HepG2 (cell line): Measurements from ENCODE around the gene KCNG4. TPM values are rescaled to one million over a fixed set of nuclear protein-coding genes. Genes with fewer than 3 reads are reported as not detected.

Source experiments
- CBFB ChIP-seq: sonication (generic); formaldehyde crosslinking; IDR thresholded peaks from 2 replicates; pipeline ENCODE4 v1.4.0; 2020; ENCODE audit warnings: missing genetic modification reagents
- FOXO1 ChIP-seq: sonication (generic); formaldehyde crosslinking; IDR thresholded peaks from 2 replicates; pipeline ENCODE4 v1.4.0; 2020; ENCODE audit warnings: missing genetic modification reagents
- GABPB1 ChIP-seq: IDR thresholded peaks from 2 replicates; pipeline ENCODE4 v1.6.1; 2016; ENCODE audit warnings: mild to moderate bottlenecking, missing genetic modification reagents, moderate library complexity, missing compliant biosample characterization
- HCFC1 ChIP-seq: fragments of 150-350 bp; IDR thresholded peaks from 2 replicates; pipeline ENCODE4 v1.6.1; 2014; ENCODE audit warnings: low read depth, low read length
- IRF2 ChIP-seq: IDR thresholded peaks from 2 replicates; pipeline ENCODE4 v1.6.1; 2018; ENCODE audit warnings: missing genetic modification reagents, missing compliant biosample characterization
- KDM2A ChIP-seq: sonication (generic); formaldehyde crosslinking; IDR thresholded peaks from 2 replicates; pipeline ENCODE4 v1.4.0; 2020; ENCODE audit warnings: low read depth, missing genetic modification reagents, borderline replicate concordance
- KLF11 ChIP-seq: IDR thresholded peaks from 2 replicates; pipeline ENCODE4 v1.6.1; 2016; ENCODE audit warnings: missing compliant biosample characterization
- MXI1 ChIP-seq: IDR thresholded peaks from 3 replicates; pipeline ENCODE4 v1.6.1; 2012; ENCODE audit warnings: low read depth, low read length, inconsistent platforms, borderline replicate concordance
- THAP11 ChIP-seq: IDR thresholded peaks from 2 replicates; pipeline ENCODE4 v1.6.1; 2016; ENCODE audit warnings: missing biosample characterization, missing genetic modification reagents
- YEATS2 ChIP-seq: sonication (generic); formaldehyde crosslinking; IDR thresholded peaks from 2 replicates; pipeline ENCODE4 v1.4.0; 2020; ENCODE audit warnings: missing genetic modification reagents, borderline replicate concordance
- ZFP1 ChIP-seq: IDR thresholded peaks from 2 replicates; pipeline ENCODE4 v1.6.1; 2016
- ZNF143 ChIP-seq: sonication (generic); formaldehyde crosslinking; IDR thresholded peaks from 2 replicates; pipeline ENCODE4 v1.4.0; 2020; ENCODE audit warnings: missing genetic modification reagents
- ZNF207 ChIP-seq: fragments of 450-650 bp; IDR thresholded peaks from 2 replicates; pipeline ENCODE4 v1.6.1; 2016; ENCODE audit warnings: antibody characterized with exemption, borderline replicate concordance
- ZNF251 ChIP-seq: sonication (generic); formaldehyde crosslinking; IDR thresholded peaks from 2 replicates; pipeline ENCODE4 v1.9.0; 2021; ENCODE audit warnings: mild to moderate bottlenecking, missing genetic modification reagents
- ZNF282 ChIP-seq: fragments of 450-650 bp; IDR thresholded peaks from 2 replicates; pipeline ENCODE4 v1.6.1; 2018; ENCODE audit not compliant: partially characterized antibody
- ZNF451 ChIP-seq: sonication (generic); formaldehyde crosslinking; IDR thresholded peaks from 2 replicates; pipeline ENCODE4 v1.5.0; 2020; ENCODE audit warnings: mild to moderate bottlenecking, missing genetic modification reagents
- ZNF569 ChIP-seq: sonication (generic); formaldehyde crosslinking; IDR thresholded peaks from 2 replicates; pipeline ENCODE4 v1.5.0; 2020; ENCODE audit warnings: mild to moderate bottlenecking, missing genetic modification reagents, moderate library complexity, borderline replicate concordance
- ZNF660 ChIP-seq: sonication (generic); formaldehyde crosslinking; IDR thresholded peaks from 2 replicates; pipeline ENCODE4 v1.5.1; 2020; ENCODE audit warnings: mild to moderate bottlenecking, low read depth, missing genetic modification reagents, borderline replicate concordance
- ZNF703 ChIP-seq: sonication (generic); formaldehyde crosslinking; IDR thresholded peaks from 2 replicates; pipeline ENCODE4 v1.5.1; 2020; ENCODE audit warnings: missing genetic modification reagents, mild to moderate bottlenecking, moderate library complexity, borderline replicate concordance
- ZNF879 ChIP-seq: sonication (generic); formaldehyde crosslinking; IDR thresholded peaks from 2 replicates; pipeline ENCODE4 v1.8.1; 2023; ENCODE audit warnings: missing genetic modification reagents
- ZNF883 ChIP-seq: sonication (generic); formaldehyde crosslinking; IDR thresholded peaks from 2 replicates; pipeline ENCODE4 v1.5.1; 2020; ENCODE audit warnings: mild to moderate bottlenecking, missing genetic modification reagents; ENCODE audit errors: not compliant biosample characterization
- polyA plus RNA-seq, 8 experiments: library from polyadenylated mRNA; depleted of rRNA in 3 of 8; stranded (reverse) in 7 of 8; unstranded in 1 of 8; fragments of >200 nt; fragmentation: Illumina TruSeq in 4 of 8; extraction: Trizol in 4 of 8; gene quantifications; 2 replicates each; pipeline versions ENCODE4 v1.2.1 to v1.2.3, GENCODE V29; 2011 to 2016; ENCODE audit warnings: low read depth in 4 of 8, missing spikeins in 1 of 8, mixed read lengths in 1 of 8; ENCODE audit not compliant: insufficient read depth in 1 of 8
- total RNA-seq, 5 experiments: library from RNA; depleted of rRNA; stranded (reverse); fragments of >200 nt; fragmentation: Illumina TruSeq; extraction: Trizol; gene quantifications; 2 replicates each; pipeline ENCODE4 v1.2.3, GENCODE V29; 2016; ENCODE audit warnings: low read depth in 1 of 5
- TF ChIP-seq, protein P1 (sequence below), 2 experiments: sonication (generic) in 1 of 2; formaldehyde crosslinking in 1 of 2; IDR thresholded peaks; 2 replicates each; pipeline versions ENCODE4 v1.5.1 to v1.6.1; 2011 to 2020; ENCODE audit warnings: borderline replicate concordance in 1 of 2, low read depth in 1 of 2, low read length in 1 of 2, mild to moderate bottlenecking in 1 of 2, missing genetic modification reagents in 1 of 2, moderate library complexity in 1 of 2
- TF ChIP-seq, protein P2 (sequence below): sonication (generic); formaldehyde crosslinking; IDR thresholded peaks from 2 replicates; pipeline ENCODE4 v1.4.0; 2020; ENCODE audit warnings: mild to moderate bottlenecking, missing genetic modification reagents
- TF ChIP-seq, protein P3 (sequence below): sonication (generic); formaldehyde crosslinking; IDR thresholded peaks from 2 replicates; pipeline ENCODE4 v1.8.0; 2022; ENCODE audit warnings: missing genetic modification reagents, mild to moderate bottlenecking, inconsistent platforms, borderline replicate concordance
- TF ChIP-seq, protein P4 (sequence below): sonication (generic); formaldehyde crosslinking; IDR thresholded peaks from 2 replicates; pipeline ENCODE4 v1.4.0; 2020; ENCODE audit warnings: mild to moderate bottlenecking, missing genetic modification reagents
- TF ChIP-seq, protein P5 (sequence below): sonication (generic); formaldehyde crosslinking; IDR thresholded peaks from 2 replicates; pipeline ENCODE4 v1.5.1; 2020; ENCODE audit warnings: missing genetic modification reagents, mild to moderate bottlenecking, borderline replicate concordance
- TF ChIP-seq, protein P6 (sequence below): IDR thresholded peaks from 2 replicates; pipeline ENCODE4 v1.6.1; 2016; ENCODE audit warnings: low read depth, borderline replicate concordance

KCNG4 gene
- total and polyA plus RNA-seq, 2 of the 13 experiments (the other 11 are each of a cell fraction or from before 2014, with no cell fraction given): not detected

DNA sequence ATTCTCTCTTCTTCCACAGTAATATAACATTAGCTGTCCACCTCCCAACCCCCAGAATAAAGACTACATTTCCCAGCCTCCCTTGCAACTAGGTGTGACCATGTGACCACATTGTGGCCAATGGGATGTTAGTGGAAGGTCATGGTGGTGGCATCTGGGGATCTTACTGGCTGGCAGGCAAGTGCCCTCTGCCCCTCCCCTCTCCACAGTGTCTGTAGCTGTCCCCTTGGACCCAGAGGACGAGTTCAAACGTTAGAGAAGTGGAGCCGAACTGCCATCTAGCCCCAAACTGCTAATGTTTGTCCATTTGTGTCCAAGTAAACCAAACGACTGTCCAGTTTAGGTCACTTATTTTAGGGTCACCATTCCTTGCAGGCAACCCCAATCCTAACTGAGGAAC is 26.6 kb upstream of the KCNG4 start (continued):
- TF ChIP-seq, protein P1, sequence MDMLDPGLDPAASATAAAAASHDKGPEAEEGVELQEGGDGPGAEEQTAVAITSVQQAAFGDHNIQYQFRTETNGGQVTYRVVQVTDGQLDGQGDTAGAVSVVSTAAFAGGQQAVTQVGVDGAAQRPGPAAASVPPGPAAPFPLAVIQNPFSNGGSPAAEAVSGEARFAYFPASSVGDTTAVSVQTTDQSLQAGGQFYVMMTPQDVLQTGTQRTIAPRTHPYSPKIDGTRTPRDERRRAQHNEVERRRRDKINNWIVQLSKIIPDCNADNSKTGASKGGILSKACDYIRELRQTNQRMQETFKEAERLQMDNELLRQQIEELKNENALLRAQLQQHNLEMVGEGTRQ (IDR thresholded peaks at IDR 0.05; ENCODE audit: low read depth, low read length): peak; percentile 97
- TF ChIP-seq, protein P1 (CRISPR knock-in tag; IDR thresholded peaks at IDR 0.05; ENCODE audit: borderline replicate concordance): peak; percentile 98; the same call in 1 of the 2 replicates
- no peak for TF ChIP-seq ZNF207
- TF ChIP-seq HCFC1: peak; percentile 95
- TF ChIP-seq ZFP1: no peak
- peak; percentile 47; the same call in 1 of the 2 replicates for TF ChIP-seq KDM2A (CRISPR knock-in tag)
- peak; percentile 81 for TF ChIP-seq IRF2 (CRISPR knock-in tag)
- TF ChIP-seq ZNF879: no peak
- TF ChIP-seq, protein P2, sequence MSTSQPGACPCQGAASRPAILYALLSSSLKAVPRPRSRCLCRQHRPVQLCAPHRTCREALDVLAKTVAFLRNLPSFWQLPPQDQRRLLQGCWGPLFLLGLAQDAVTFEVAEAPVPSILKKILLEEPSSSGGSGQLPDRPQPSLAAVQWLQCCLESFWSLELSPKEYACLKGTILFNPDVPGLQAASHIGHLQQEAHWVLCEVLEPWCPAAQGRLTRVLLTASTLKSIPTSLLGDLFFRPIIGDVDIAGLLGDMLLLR (CRISPR knock-in tag): no peak
- TF ChIP-seq MXI1: no peak
- TF ChIP-seq ZNF451 (CRISPR knock-in tag): no peak
- TF ChIP-seq ZNF703 (CRISPR knock-in tag): no peak
- TF ChIP-seq, protein P3, sequence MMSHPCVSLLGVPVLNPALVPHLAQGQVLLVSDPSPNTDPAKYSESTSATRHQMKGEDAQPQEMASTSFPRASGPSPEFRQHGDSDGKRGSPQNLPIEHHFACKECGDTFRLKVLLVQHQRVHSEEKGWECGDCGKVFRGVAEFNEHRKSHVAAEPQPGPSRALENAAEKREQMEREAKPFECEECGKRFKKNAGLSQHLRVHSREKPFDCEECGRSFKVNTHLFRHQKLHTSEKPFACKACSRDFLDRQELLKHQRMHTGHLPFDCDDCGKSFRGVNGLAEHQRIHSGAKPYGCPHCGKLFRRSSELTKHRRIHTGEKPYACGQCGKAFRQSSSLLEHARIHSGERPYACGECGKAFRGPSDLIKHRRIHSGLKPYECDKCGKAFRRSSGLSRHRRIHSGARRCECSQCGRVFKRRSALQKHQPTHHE: no peak
- TF ChIP-seq, protein P4, sequence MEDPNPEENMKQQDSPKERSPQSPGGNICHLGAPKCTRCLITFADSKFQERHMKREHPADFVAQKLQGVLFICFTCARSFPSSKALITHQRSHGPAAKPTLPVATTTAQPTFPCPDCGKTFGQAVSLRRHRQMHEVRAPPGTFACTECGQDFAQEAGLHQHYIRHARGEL (CRISPR knock-in tag): no peak
- TF ChIP-seq ZNF883 (CRISPR knock-in tag): no peak
- TF ChIP-seq, protein P5, sequence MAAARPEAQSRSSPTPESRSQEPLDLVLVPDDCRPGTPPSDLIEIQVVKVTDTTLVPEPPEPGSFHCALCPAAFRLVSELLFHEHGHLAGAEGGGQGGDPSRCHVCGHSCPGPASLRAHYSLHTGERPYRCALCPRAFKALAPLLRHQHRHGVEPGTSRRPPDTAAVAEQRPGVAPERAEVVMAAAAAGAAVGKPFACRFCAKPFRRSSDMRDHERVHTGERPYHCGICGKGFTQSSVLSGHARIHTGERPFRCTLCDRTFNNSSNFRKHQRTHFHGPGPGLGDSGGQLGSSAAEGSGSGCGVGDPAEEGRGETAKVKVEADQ (CRISPR knock-in tag): no peak
- TF ChIP-seq YEATS2 (CRISPR knock-in tag): no peak
- TF ChIP-seq ZNF251 (CRISPR knock-in tag): no peak
- TF ChIP-seq, protein P6, sequence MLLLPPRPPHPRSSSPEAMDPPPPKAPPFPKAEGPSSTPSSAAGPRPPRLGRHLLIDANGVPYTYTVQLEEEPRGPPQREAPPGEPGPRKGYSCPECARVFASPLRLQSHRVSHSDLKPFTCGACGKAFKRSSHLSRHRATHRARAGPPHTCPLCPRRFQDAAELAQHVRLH (CRISPR knock-in tag): no peak
- TF ChIP-seq ZNF569: no peak
- peak; percentile 99 for TF ChIP-seq THAP11
- TF ChIP-seq KLF11 (CRISPR knock-in tag): peak; percentile 31; the same call in 1 of the 2 replicates
- TF ChIP-seq GABPB1 (CRISPR knock-in tag): peak; percentile 56; the same call in 1 of the 2 replicates
- TF ChIP-seq ZNF660: no peak
- no peak for TF ChIP-seq ZNF282
- TF ChIP-seq CBFB (CRISPR knock-in tag): 0 out of 2 replicates have a peak, but pooled peaks have one; percentile 17
- TF ChIP-seq ZNF143 (CRISPR knock-in tag): peak; percentile 98
- 0 out of 2 replicates have a peak, but pooled peaks have one; percentile 47 for TF ChIP-seq FOXO1 (CRISPR knock-in tag)
